ENCODE measurements around the gene TNS3.

DNA sequence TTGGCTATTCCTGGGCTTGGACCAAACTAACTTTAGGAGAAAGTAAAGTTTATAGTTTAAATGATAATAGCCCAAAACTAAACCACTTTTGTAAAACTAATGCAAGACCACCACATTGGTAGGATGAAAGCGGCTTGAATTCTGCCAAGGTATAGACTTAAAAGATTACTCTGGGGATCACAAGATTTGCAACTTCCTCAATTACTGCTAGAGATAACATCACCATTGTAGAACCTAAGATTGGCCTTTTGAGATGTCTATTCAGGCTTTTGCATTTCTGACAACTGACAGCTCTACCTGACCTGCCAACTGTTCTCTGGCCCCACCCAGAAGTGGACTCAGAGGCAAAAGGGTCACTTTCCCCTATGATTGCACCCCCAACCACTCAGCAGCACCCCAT is 162.4 kb downstream of the TNS3 start:
- TF ChIP-seq, protein P1, sequence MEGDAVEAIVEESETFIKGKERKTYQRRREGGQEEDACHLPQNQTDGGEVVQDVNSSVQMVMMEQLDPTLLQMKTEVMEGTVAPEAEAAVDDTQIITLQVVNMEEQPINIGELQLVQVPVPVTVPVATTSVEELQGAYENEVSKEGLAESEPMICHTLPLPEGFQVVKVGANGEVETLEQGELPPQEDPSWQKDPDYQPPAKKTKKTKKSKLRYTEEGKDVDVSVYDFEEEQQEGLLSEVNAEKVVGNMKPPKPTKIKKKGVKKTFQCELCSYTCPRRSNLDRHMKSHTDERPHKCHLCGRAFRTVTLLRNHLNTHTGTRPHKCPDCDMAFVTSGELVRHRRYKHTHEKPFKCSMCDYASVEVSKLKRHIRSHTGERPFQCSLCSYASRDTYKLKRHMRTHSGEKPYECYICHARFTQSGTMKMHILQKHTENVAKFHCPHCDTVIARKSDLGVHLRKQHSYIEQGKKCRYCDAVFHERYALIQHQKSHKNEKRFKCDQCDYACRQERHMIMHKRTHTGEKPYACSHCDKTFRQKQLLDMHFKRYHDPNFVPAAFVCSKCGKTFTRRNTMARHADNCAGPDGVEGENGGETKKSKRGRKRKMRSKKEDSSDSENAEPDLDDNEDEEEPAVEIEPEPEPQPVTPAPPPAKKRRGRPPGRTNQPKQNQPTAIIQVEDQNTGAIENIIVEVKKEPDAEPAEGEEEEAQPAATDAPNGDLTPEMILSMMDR (IDR thresholded peaks at IDR 0.05; ENCODE audit: insufficient read depth, low read length), result no peak
- no peak for TF ChIP-seq POLR2AphosphoS5 (IDR thresholded peaks at IDR 0.05; ENCODE audit: low read depth)

Data from HL-60 (cell line).